Urinary bladder (tissue), 4 donors: Measurements from ENCODE around the gene ERFL. TPM values are rescaled to one million over a fixed set of nuclear protein-coding genes. Genes with fewer than 3 reads are reported as not detected.
"Not testable (repeated sequence)": the region's sequence is repeated elsewhere in the genome, so short reads cannot be mapped to it uniquely, and the experiment has no call there.

ENCODE experiments used
- DNase-seq: peaks from one replicate; pipeline ENCODE4 v3.0.0-alpha.2; 2015; ENCODE audit errors: extremely low spot score
- H3K27ac ChIP-seq: one replicate; pipeline ENCODE4 v1.5.1; 2013; ENCODE audit warnings: low read depth, mild to moderate bottlenecking, moderate library complexity
- H3K36me3 ChIP-seq: one replicate; pipeline ENCODE4 v1.6.1; 2013; ENCODE audit warnings: mild to moderate bottlenecking, moderate library complexity; ENCODE audit not compliant: insufficient read depth
- H3K4me1 ChIP-seq: one replicate; pipeline ENCODE4 v1.6.1; 2013; ENCODE audit warnings: mild to moderate bottlenecking, moderate library complexity; ENCODE audit not compliant: insufficient read depth
- H3K4me3 ChIP-seq: one replicate; pipeline ENCODE4 v1.5.1; 2013; ENCODE audit warnings: low read depth, low read length
- WGBS: extraction: QIAGEN DNeasy Blood & Tissue Kit; methylation state at CpG from one replicate; pipeline ENCODE4 v1.1.7; 2013; 5-methylcytosine and 5-hydroxymethylcytosine counted together
- polyA plus RNA-seq: library from polyadenylated mRNA; stranded (reverse); fragments of 200-250 nt; gene quantifications from one replicate; pipeline ENCODE4 v1.2.3, GENCODE V29; 2013
- total RNA-seq: library from RNA; depleted of rRNA; stranded (reverse); fragments of >200 nt; gene quantifications from one replicate; pipeline ENCODE4 v1.2.3, GENCODE V29; 2014
- donor health status: healthy with polysubstance abuse.
- donor health status: healthy.

ERFL gene
- total and polyA plus RNA-seq, 2 donors, result 0.19 TPM; not detected in 1

DNA sequence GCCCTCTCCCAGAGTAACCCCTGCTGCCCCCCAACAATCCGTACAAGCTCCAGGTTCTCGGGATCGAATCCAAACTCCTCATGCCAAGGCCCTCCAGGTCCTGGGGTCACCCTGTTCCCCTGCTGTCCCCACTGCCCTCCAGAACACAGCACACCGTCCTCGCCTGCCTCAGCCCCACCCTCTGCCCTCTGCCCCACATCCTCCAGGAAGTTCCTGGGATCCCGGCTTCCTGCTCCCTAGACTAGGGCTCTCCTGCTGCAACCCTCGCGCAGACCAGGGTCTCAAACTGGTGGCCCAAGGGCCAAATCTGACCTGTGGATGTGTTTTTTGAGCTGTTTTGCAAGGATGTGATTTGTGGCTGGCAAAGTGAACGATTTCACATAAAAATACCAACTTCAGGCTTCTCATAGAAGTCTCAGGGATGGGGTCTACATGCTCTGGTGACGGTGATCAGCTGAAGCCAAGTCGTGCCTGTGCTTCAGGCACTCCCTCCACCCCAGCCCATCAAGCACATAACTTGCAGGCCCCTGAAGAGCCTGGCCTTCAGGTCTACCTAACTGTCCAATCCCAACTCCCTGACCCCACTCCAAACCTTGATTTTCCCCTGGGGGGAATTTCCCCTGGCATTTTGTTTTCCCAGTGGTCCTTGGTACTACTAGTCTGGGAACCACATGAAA, 29.1 kb upstream of the ERFL start:
- no peak for DNase-seq
- no peaks in the 10 kb centered on the region for H3K4me1 ChIP-seq
- H3K27ac ChIP-seq, result no peak overlapping the region
- WGBS, result 80% methylated on average over 11 of the region's 11 CpGs
- H3K4me3 ChIP-seq, result no peak overlapping the region
- H3K36me3 ChIP-seq, result no peaks in the 10 kb centered on the region

DNA sequence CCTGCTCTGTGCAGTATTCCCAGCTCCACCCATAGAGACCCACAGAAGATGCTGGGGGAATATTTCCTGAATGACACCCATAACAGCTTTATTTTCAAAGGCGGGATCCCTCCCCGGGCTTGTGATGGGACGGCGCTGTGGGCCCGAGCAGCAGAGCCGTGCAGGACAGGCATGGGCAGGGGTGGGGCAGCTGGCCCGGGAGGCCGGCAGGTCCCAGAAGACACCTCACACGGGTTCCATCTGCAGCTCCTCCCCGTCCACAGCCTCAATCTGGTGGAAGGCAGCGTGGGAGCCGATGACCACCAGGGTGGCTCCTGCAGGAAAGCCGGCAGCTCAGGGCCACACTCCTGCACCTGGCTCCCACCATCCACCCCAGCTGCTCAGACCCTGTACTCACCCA, 28.4 kb upstream of the ERFL start:
- no peaks in the 10 kb centered on the region for H3K36me3 ChIP-seq
- 86% methylated on average over 13 of the region's 13 CpGs for WGBS
- DNase-seq, result no peak
- no peaks in the 10 kb centered on the region for H3K4me1 ChIP-seq
- no peak overlapping the region for H3K27ac ChIP-seq
- H3K4me3 ChIP-seq, result no peak overlapping the region

DNA sequence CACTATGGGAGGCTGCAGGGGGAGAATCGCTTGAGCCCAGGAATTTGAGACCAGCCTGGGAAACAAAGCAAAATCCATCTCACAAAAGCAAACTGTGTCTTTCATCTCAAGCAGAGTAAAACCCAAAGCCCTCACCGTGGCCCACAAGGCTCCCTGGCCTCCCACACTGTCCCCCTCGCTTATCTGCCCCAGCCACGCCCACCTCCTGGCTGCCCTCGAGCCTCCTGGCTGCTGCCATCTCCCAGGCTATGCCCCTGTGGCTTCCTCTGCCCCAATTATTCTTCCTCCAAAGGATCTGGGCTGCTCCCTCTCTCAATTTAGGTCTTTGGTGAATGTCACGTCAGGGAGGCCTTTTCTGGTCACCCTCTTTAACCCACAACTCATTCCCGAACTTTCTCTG, 27.3 kb upstream of the ERFL start:
- Histone ChIP-seq H3K27ac (no peak overlapping the region), H3K4me1 (no peaks in the 10 kb centered on the region), H3K4me3 (no peak overlapping the region), H3K36me3 (no peaks in the 10 kb centered on the region)
- no peak for DNase-seq
- WGBS, result 70% methylated on average over 7 of the region's 7 CpGs

DNA sequence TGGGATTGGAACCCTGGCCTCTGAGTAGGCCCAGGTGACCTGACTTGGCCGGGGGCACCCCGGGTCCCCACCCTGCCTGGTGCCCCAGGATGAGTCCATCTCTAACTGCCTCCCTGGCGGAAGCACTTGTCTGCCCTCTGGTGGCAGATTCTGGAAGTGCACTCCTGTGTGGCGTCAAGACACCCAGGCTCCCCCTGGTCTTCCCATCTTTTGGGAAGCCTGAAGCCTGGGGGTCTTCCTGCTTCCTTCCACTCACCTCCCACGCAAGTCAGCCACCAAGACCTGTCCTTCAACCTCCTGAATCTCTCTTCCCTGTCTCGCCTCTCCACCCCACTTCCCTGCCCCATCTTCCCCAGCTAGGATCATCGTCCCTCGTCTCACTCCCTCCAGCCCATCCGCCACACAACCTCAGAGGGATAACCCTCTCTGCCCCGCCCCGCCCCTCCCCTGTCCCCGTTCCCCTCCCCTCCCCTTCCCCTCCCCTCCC, 23.5 kb upstream of the ERFL start:
- H3K36me3 ChIP-seq, result no peaks in the 10 kb centered on the region
- no peak for DNase-seq
- no peak overlapping the region for H3K27ac ChIP-seq
- H3K4me3 ChIP-seq, result no peak overlapping the region
- WGBS, result 2% methylated on average over 12 of the region's 12 CpGs
- no peaks in the 10 kb centered on the region for H3K4me1 ChIP-seq

DNA sequence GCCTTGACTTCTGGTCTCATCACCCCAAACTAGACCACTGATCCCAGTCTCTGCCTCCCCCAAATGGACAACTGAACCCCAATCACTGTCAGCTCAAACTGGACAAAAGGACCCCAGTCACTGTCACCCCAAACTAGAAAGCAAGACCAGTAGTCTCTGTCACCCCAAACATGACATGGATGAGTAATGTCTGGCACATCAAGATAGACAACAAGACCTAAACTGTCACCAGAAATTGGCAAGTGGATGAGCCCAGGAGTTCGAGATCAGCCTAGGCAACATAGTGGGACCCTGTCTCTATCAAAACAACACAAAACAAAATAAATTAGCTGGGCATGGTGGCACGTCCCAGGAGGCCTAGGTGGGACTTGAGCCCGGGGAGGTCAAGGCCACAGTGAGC, 18.8 kb upstream of the ERFL start:
- no peaks in the 10 kb centered on the region for H3K4me1 ChIP-seq
- DNase-seq, result no peak
- no peak overlapping the region for H3K4me3 ChIP-seq
- no peak overlapping the region for H3K27ac ChIP-seq
- 92% methylated on average over 3 of the region's 3 CpGs for WGBS
- no peaks in the 10 kb centered on the region for H3K36me3 ChIP-seq

DNA sequence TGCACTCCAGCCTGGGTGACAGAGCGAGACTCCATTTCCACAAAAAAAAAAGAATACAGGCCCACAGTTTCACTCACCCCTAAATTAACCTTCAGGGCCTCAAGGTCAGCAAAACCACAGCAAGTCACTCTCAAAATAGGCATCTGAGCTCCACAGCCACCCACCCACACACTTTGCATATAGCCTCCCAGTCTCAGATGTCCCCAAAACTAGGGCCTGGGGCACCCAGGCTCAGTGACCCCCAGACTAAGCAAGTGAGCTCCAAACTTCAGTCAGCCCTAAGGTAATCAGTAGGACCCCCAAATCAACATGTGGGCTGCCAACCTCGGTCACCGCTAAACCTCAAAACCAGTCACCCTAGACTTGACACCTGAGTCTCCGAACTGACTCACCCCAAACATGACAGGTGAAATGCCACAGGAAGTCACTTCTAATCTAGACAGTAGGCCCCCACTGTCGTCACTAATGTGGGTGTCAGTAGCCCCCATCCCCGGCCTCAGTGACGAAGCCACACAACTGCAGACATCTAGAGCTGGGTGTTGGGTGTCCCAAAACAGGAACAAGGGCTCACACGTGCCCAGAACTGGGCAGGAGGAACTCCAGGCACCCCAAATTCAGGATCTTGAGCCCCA, 17.0 kb upstream of the ERFL start:
- no peaks in the 10 kb centered on the region for H3K36me3 ChIP-seq
- DNase-seq, result no peak
- no peak overlapping the region for H3K4me3 ChIP-seq
- H3K4me1 ChIP-seq, result peaks cover 1% of the 10 kb centered on the region
- 84% methylated on average over 8 of the region's 8 CpGs for WGBS
- H3K27ac ChIP-seq, result no peak overlapping the region

DNA sequence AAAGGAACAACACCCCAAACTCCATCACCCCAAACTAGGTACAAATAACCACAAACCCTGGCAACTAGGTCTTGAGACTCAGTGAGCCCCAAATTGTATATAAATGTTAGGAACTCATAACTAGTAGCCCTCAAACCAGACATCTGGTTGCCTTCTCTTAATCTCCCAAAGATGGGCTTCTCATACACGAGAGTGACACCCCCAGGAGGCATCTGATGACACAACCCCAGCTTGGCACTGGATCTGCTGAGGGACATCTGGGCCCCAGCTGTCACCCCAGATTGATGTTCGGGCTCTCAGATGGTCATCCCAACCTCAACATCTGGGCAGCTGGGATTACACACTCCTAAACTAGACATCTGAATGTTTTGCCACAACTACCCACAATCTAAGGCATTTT, 16.1 kb upstream of the ERFL start:
- WGBS, result 62% methylated on average over 2 of the region's 2 CpGs
- no peak overlapping the region for H3K4me3 ChIP-seq
- H3K4me1 ChIP-seq, result peaks cover 1% of the 10 kb centered on the region
- no peak overlapping the region for H3K27ac ChIP-seq
- DNase-seq, result no peak
- H3K36me3 ChIP-seq, result no peaks in the 10 kb centered on the region

DNA sequence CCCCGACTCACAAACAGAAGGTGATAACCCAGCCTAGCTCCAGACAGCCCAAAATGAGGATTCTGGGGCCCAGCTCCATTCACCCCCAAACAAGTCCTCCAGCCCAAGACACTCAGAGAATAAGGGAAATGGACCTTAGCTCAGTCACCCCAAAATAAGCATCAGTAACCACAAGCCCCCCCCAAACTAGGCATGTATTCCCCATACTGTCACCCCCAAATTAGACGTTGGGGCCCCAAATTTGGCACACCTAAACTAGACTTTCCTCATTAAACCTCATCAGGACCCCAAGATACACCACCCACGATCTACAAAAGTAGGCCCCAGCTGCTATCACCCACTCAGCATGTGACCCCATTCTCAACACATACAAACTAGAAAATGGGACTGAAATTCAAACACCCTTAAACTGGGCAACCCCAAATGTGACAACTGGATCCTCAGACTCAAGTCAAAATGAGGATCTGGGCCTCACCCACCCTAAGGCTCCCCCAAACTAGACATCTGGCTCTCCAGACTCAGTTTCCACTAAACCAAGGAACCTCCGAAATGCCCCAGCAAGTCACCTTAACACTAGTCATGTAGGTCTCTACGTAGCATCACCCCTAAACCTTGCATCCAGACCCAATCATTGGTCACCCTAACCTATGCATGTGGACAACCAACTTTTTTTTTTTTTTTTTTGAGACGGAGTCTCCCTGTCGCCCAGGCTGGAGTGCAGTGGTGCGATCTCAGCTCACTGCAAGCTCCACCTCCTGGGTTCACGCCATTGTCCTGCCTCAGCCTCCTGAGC, 13.4 kb upstream of the ERFL start:
- Histone ChIP-seq H3K4me1 (peaks cover 1% of the 10 kb centered on the region), H3K4me3 (no peak overlapping the region), H3K36me3 (no peaks in the 10 kb centered on the region), H3K27ac (no peak overlapping the region)
- no peak for DNase-seq
- 90% methylated on average over 9 of the region's 9 CpGs for WGBS

DNA sequence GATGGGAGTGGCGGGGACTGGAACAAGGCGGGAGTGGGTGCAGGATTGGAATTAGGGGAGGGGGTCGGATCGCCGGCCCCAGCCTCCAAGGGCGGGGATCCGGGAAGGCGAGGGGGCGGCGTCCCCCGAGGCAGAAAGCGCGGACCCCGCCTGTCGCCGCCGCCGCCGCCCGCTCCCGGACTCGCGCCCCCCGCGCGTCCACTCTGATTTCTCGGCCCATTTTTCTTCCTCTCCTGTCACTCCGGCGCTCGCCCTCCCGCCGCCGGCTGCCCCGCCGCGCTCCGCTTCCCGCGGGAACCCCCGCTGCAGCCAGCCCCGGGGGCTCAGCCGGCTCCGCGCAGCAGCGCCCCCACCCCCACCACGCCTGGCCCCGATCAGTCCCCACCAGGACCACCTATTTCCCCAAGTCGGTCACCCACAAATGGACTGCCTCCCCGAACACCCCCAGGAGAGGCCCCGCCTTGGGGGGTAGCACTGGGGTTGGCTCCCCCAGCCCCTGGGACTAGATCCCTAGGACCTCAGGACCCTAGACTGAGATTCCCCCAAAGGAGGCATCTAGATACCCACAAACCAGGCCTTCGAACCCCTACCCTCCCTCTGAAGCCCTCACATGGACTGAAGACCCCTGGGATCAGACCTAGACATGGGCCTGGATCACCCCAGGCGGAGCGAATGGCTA, 12.6 kb upstream of the ERFL start:
- H3K4me1 ChIP-seq, result peaks cover 1% of the 10 kb centered on the region
- WGBS, result 7% methylated on average over 53 of the region's 53 CpGs
- no peak for DNase-seq
- H3K36me3 ChIP-seq, result no peaks in the 10 kb centered on the region
- H3K4me3 ChIP-seq, result peak overlapping the region; percentile 51
- no peak overlapping the region for H3K27ac ChIP-seq

DNA sequence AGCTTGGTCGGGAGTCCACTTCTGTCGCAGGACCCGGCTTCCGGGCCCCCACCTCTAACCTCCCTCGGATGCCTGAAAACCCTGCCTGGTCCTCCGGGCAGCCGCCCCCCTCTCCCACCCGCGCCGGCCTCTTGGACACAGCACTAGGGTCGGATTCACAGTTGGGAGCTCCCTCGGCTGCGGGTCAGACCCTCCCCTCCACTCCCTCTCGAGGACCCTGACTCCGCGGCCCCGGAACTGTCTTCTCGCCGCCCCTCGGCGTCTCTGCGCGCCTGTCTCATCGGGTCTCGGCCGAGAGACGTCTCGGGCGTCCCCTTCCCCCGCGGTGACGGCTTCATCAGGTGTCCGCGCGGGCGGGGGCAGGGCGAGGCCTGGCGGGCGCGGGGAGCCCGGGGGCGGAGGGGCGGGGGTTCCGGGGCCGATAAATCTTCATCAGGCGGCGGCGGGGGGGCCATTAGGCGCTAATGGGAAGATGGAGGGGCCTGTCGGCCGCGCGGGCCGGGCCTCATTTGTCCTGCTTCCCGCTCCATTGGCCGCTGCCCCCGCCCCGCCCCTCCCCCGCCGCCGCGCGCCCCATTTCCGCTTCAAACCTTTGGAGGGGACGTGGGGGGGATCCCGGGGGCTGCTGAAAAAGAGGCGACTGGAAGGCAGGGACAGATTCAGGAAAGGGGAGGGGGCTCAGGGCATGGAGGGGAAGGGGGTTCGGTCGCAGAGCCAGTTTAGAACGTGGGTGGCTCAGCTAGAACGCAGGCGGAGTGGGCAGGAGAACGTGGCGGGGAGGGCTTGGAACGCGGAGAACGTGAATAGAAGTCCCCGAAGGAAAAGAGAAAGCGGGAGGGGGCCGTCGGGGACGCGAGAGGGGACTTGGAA, 11.8 kb upstream of the ERFL start:
- Histone ChIP-seq H3K4me1 (peaks cover 1% of the 10 kb centered on the region), H3K36me3 (no peaks in the 10 kb centered on the region)

DNA sequence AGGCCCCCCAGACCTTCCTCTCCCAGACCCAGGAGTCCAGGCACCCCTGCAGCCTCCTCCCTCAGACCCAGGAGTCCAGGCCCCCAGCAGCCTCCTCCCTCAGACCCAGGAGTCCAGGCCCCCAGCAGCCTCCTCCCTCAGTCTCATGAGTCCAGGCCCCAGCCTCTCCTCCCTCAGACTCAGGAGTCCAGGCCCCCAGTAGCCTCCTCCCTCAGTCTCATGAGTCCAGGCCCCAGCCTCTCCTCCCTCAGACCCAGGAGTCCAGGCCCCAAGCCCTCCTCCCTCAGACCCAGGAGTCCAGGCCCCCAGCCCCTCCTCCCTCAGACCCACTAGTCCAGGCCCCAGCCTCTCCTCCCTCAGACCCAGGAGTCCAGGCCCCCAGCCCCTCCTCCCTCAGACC, 11.0 kb upstream of the ERFL start:
- DNase-seq, result not testable (repeated sequence)

More for the DNA sequence above, 11.8 kb upstream of the ERFL start:
- peak overlapping the region; percentile 51 for H3K4me3 ChIP-seq
- H3K27ac ChIP-seq, result no peak overlapping the region
- WGBS, result 2% methylated on average over 80 of the region's 83 CpGs
- DNase-seq, result no peak

DNA sequence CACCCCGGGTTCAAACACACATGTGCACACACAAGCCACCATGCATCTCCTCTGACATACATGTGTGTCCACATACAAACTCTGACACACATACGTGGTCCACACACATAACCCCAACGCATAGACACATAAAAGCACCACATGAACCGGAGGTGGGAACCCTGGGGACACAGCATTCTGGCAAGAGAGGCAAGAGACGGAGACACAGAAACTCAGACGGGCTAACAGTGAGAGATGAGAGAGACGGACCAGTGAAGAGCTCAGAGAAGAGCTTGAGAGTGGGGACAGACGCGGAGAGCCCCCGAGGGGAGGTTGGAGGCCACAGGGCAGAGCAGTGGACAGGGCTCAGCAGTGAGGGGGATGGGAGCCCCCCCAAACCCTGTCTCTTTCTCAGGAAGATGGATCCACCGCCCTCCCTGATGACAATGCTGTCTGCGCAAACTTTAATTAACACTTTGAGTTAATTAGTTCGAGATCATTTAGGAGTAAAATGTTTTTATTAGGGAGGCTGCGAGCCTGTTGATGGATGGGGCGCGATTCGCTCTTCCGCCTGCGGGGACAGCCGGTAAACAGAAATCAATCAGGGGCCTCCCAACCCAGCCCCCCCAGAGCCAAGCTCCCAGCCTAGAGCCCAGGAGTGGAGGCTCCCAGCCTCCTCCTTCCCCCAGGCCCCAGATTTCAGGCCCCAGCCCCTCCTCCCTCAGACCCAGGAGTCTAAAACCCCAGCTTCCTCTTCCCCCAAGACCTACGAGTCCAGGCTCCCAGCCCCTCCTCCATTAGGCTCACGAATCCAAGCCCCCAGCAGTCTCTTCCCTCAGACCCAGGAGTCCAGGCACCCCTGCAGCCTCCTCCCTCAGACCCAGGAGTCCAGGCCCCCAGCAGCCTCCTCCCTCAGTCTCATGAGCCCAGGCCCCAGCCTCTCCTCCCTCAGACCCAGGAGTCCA, 9.5 kb upstream of the ERFL start:
- no peaks in the 10 kb centered on the region for H3K36me3 ChIP-seq
- WGBS, result 39% methylated on average over 22 of the region's 22 CpGs
- H3K27ac ChIP-seq, result no peak overlapping the region
- peaks cover 1% of the 10 kb centered on the region for H3K4me1 ChIP-seq
- no peak for DNase-seq
- no peak overlapping the region for H3K4me3 ChIP-seq

More for the DNA sequence above, 11.0 kb upstream of the ERFL start:
- not testable (repeated sequence) for H3K4me3 ChIP-seq, H3K27ac ChIP-seq, H3K36me3 ChIP-seq, H3K4me1 ChIP-seq
